ENCODE data around the gene PHLDB1.
A peak's percentile ranks its signal among the peaks of the same experiment; 100 is the strongest.

Gene PHLDB1

GRCh38 chr11:118661425-118662301, 54.2 kb downstream of the PHLDB1 start:
- no peak for TF ChIP-seq CTCF (conservative IDR thresholded peaks at IDR 0.05; ENCODE audit: low read depth)
- ChIA-PET POLR2A (ENCODE audit: low non-redundant PET) (interaction anchor here (0.5 kb wide), 1 partner anchor 190 kb away, joined by 5 read pairs; no protein-coding TSS in a partner anchor), CTCF (interaction anchor here (0.6 to 1.0 kb wide), 3 partner anchors 27 to 494 kb away, joined by 3 to 5 read pairs (median 3); no protein-coding TSS in a partner anchor)
- DNase-seq (ENCODE audit: low spot score): no peak
- H3K27ac ChIP-seq: peak overlapping the region; percentile 82

GRCh38 chr11:118662401-118663271, 55.2 kb downstream of the PHLDB1 start:
- no peak for DNase-seq (ENCODE audit: low spot score)

GRCh38 chr11:118663381-118663780, 56.0 kb downstream of the PHLDB1 start:
- CTCF ChIA-PET: interaction anchor here (0.6 kb wide), 1 partner anchor 284 kb away, joined by 3 read pairs; no protein-coding TSS in a partner anchor
- no peak for TF ChIP-seq CTCF (conservative IDR thresholded peaks at IDR 0.05; ENCODE audit: low read depth)
- DNase-seq (ENCODE audit: low spot score): no peak
- POLR2A ChIA-PET (ENCODE audit: low non-redundant PET): no interaction called here
- H3K27ac ChIP-seq: peak overlapping the region; percentile 35

More at GRCh38 chr11:118662401-118663271, 55.2 kb downstream of the PHLDB1 start:
- peak overlapping the region; percentile 35 for H3K27ac ChIP-seq
- no peak for TF ChIP-seq CTCF (conservative IDR thresholded peaks at IDR 0.05; ENCODE audit: low read depth)
- POLR2A ChIA-PET (ENCODE audit: low non-redundant PET): no interaction called here
- CTCF ChIA-PET: interaction anchor here (0.6 to 0.7 kb wide), 2 partner anchors 285 to 495 kb away, joined by 3 read pairs; no protein-coding TSS in a partner anchor

GRCh38 chr11:118663902-118664301, 56.5 kb downstream of the PHLDB1 start:
- POLR2A ChIA-PET (ENCODE audit: low non-redundant PET): no interaction called here
- H3K27ac ChIP-seq: no peak overlapping the region
- DNase-seq (ENCODE audit: low spot score): no peak
- TF ChIP-seq CTCF (conservative IDR thresholded peaks at IDR 0.05; ENCODE audit: low read depth): no peak
- CTCF ChIA-PET: no interaction called here

- CTCF ChIA-PET: interaction anchor here (1.0 kb wide), 1 partner anchor 9 kb away, joined by 3 read pairs; no protein-coding TSS in a partner anchor
- TF ChIP-seq CTCF (conservative IDR thresholded peaks at IDR 0.05; ENCODE audit: low read depth): no peak
These were observed 59.0 kb downstream of the PHLDB1 start for GRCh38 chr11:118666371-118666770.

GRCh38 chr11:118670063-118670462, 62.6 kb downstream of the PHLDB1 start:
- no peak for TF ChIP-seq CTCF (conservative IDR thresholded peaks at IDR 0.05; ENCODE audit: low read depth)
- DNase-seq (ENCODE audit: low spot score): no peak
- CTCF ChIA-PET: no interaction called here
- H3K27ac ChIP-seq: no peak overlapping the region
- POLR2A ChIA-PET (ENCODE audit: low non-redundant PET): no interaction called here

More at GRCh38 chr11:118666371-118666770, 59.0 kb downstream of the PHLDB1 start:
- POLR2A ChIA-PET (ENCODE audit: low non-redundant PET): no interaction called here
- H3K27ac ChIP-seq: no peak overlapping the region
- no peak for DNase-seq (ENCODE audit: low spot score)

All from RWPE1 (cell line).